ENCODE results near the gene SRI. TPM values are rescaled to one million over a fixed set of nuclear protein-coding genes. Genes with fewer than 3 reads are reported as not detected.
A peak's percentile ranks its signal among the peaks of the same experiment; 100 is the strongest.

Gene SRI
- polyA plus RNA-seq, 1 of the 3 experiments (the other 2 are of a cell fraction): 197 TPM

GRCh38 chr7:88184848-88185304 is 35.0 kb downstream of the SRI start:
- Histone ChIP-seq H3K79me2 (ENCODE audit: insufficient read depth) (no peaks in the 10 kb centered on the region), H3K9ac (no peak overlapping the region), H3K9me2 (no peaks in the 10 kb centered on the region), H3K4me1 (ENCODE audit: control insufficient read depth in 1 of 2, insufficient read depth in 2 of 2, low read depth in 1 of 2, low read length in 1 of 2) (peaks cover 3 to 8% of the 10 kb centered on the region in 2 experiments; a peak in 3 of 4 replicates), H3K4me2 (peak overlapping the region; percentile 16; the same call in 1 of the 2 replicates), H4K20me1 (ENCODE audit: insufficient read depth) (no peaks in the 10 kb centered on the region), H2AFZ (ENCODE audit: low read depth) (peak overlapping the region; percentile 41), H3K36me3 (replicated peaks in 1 of 2; ENCODE audit: control insufficient read depth in 1 of 2, insufficient read depth in 2 of 2, low read length in 1 of 2) (peaks cover 0 to 32% of the 10 kb centered on the region in 2 experiments), H3F3A (replicated peaks; ENCODE audit: insufficient read depth) (peaks cover 9% of the 10 kb centered on the region), H3K27ac (ENCODE audit: low read depth in 2 of 2, low read length in 1 of 2) (peak overlapping the region in 1 of 2 experiments; percentile 51; a peak in 2 of 4 replicates), H3K9me3 (no peaks in the 10 kb centered on the region), H3K4me3 (ENCODE audit: low read depth in 2 of 2, low read length in 1 of 2) (no peak overlapping the region), H3K27me3 (ENCODE audit: insufficient read depth) (no peaks in the 10 kb centered on the region)
- CTCF ChIA-PET: interaction anchor here (1.8 to 2.8 kb wide), 2 partner anchors 11 to 14 kb away, joined by 8 to 11 read pairs; no protein-coding TSS in a partner anchor
- DNase-seq: no peak
- POLR2A ChIA-PET: no interaction called here
- no peak for TF ChIP-seq USF2 (IDR thresholded peaks at IDR 0.05; ENCODE audit: borderline replicate concordance, low read depth, low read length)
- TF ChIP-seq JUND (IDR thresholded peaks at IDR 0.05): peak; percentile 45; the same call in 1 of the 2 replicates
- no peak for TF ChIP-seq TEAD4 (IDR thresholded peaks at IDR 0.05; ENCODE audit: borderline replicate concordance, insufficient read depth)
- TF ChIP-seq ELF1 (IDR thresholded peaks at IDR 0.05): peak; percentile 66
- TF ChIP-seq TCF12 (IDR thresholded peaks at IDR 0.05): peak; percentile 21; the same call in 1 of the 2 replicates
- TF ChIP-seq FOXJ3 (CRISPR knock-in tag; IDR thresholded peaks at IDR 0.05): no peak
- no peak for TF ChIP-seq FOXM1 (IDR thresholded peaks at IDR 0.05; ENCODE audit: low read depth)
- TF ChIP-seq FOSL2 (IDR thresholded peaks at IDR 0.05; ENCODE audit: borderline replicate concordance, low read depth): peak; percentile 51
- WGBS (ENCODE audit: low lambda C conversion rate): 43% methylated on average over 5 of the region's 5 CpGs

DNA sequence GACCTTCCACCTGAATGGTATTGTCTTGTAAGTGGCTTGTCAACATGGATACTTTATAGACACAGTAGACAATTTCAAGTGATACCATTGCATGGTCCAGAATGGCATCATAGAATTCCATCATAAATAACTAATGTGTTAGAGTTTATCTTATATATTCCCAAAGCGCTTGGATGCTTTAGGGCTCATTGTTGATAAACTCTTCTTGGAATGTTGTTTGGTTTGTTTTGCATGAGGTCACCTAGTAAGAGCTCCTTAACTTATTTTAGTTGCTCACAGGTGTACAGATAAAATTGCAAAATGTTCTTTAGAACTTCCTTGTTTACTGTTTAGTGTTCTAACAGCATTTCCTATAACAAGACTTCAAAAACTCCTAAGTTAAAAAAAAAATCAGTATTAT is 36.8 kb downstream of the SRI start:
- ChIA-PET CTCF (interaction anchor here (1.1 kb wide), 1 partner anchor 31 kb away, joined by 3 read pairs; no protein-coding TSS in a partner anchor), POLR2A (no interaction called here)
- Histone ChIP-seq H4K20me1 (ENCODE audit: insufficient read depth) (no peaks in the 10 kb centered on the region), H3K4me1 (ENCODE audit: control insufficient read depth in 1 of 2, insufficient read depth in 2 of 2, low read depth in 1 of 2, low read length in 1 of 2) (peaks cover 3 to 8% of the 10 kb centered on the region in 2 experiments; a peak in 3 of 4 replicates), H3K9ac (no peak overlapping the region), H3K27me3 (ENCODE audit: insufficient read depth) (no peaks in the 10 kb centered on the region), H3K36me3 (replicated peaks in 1 of 2; ENCODE audit: control insufficient read depth in 1 of 2, insufficient read depth in 2 of 2, low read length in 1 of 2) (peaks cover 0 to 32% of the 10 kb centered on the region in 2 experiments), H2AFZ (ENCODE audit: low read depth) (no peak overlapping the region), H3K27ac (ENCODE audit: low read depth in 2 of 2, low read length in 1 of 2) (no peak overlapping the region), H3K4me2 (no peak overlapping the region), H3K4me3 (ENCODE audit: low read depth in 2 of 2, low read length in 1 of 2) (no peak overlapping the region), H3F3A (replicated peaks; ENCODE audit: insufficient read depth) (peaks cover 9% of the 10 kb centered on the region), H3K9me3 (no peaks in the 10 kb centered on the region), H3K9me2 (no peaks in the 10 kb centered on the region), H3K79me2 (ENCODE audit: insufficient read depth) (no peaks in the 10 kb centered on the region)
- 100% methylated on average over 1 of the region's 1 CpG for WGBS (ENCODE audit: low lambda C conversion rate)
- TF ChIP-seq JUND (IDR thresholded peaks at IDR 0.05) (no peak), USF1 (IDR thresholded peaks at IDR 0.05; ENCODE audit: borderline replicate concordance, low read depth) (no peak), GABPA (IDR thresholded peaks at IDR 0.05; ENCODE audit: low read depth) (no peak), USF2 (IDR thresholded peaks at IDR 0.05; ENCODE audit: borderline replicate concordance, low read depth, low read length) (no peak)
- TF ChIP-seq, protein P1, sequence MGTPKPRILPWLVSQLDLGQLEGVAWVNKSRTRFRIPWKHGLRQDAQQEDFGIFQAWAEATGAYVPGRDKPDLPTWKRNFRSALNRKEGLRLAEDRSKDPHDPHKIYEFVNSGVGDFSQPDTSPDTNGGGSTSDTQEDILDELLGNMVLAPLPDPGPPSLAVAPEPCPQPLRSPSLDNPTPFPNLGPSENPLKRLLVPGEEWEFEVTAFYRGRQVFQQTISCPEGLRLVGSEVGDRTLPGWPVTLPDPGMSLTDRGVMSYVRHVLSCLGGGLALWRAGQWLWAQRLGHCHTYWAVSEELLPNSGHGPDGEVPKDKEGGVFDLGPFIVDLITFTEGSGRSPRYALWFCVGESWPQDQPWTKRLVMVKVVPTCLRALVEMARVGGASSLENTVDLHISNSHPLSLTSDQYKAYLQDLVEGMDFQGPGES (IDR thresholded peaks at IDR 0.05; ENCODE audit: low read depth, low read length): no peak
- DNase-seq: no peak

Measured in SK-N-SH (cell line).